ENCODE measurements around the gene DNA2. TPM values are rescaled to one million over a fixed set of nuclear protein-coding genes. Genes with fewer than 3 reads are reported as not detected.
A peak's percentile ranks its signal among the peaks of the same experiment; 100 is the strongest.
"Not testable (repeated sequence)": the region's sequence is repeated elsewhere in the genome, so short reads cannot be mapped to it uniquely, and the experiment has no call there.

Gene DNA2
- total RNA-seq, 1 donor from 2014 or later = 5.8 TPM

DNA sequence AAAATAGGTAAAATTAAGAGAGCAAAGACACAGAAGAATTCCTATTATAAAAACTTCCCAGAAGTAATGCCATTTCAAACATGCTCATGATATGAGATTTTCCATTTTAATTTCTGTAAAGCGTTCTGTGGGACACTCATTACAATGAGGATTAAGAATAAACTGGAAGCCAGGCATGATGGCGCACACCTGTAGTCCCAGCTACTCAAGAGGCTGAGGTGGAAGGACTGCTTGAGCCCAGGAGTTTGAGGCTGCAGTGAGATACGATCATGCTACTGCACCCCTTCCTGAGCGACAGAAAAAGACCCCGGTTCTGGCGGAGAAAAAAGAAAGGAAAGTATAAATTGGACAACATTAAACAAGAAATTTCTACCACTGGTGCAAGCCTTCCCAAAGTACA lies 1.5 kb downstream of the DNA2 start:
- Histone ChIP-seq H3K4me2 (ENCODE audit: low read length) (peak overlapping the region; percentile 89), H3K9ac (ENCODE audit: low read length) (peak overlapping the region; percentile 91), H4K20me1 (ENCODE audit: insufficient read depth, low read length) (no peaks in the 10 kb centered on the region), H3K36me3 (ENCODE audit: insufficient read depth, low read length) (peaks cover 8% of the 10 kb centered on the region), H3K4me3 (ENCODE audit: insufficient read depth, low read depth, low read length) (peak overlapping the region; percentile 86), H3K79me2 (ENCODE audit: insufficient read depth, low read length) (peaks cover 32% of the 10 kb centered on the region), H3K9me3 (ENCODE audit: insufficient read depth, low read depth, low read length) (no peaks in the 10 kb centered on the region), H3K4me1 (ENCODE audit: insufficient read depth, low read length) (peaks cover 7% of the 10 kb centered on the region), H3K27me3 (ENCODE audit: insufficient read depth, low read length) (no peaks in the 10 kb centered on the region), H3K27ac (ENCODE audit: low read depth, low read length) (no peak overlapping the region), H2AFZ (ENCODE audit: low read depth, low read length) (no peak overlapping the region)
- no peak for FAIRE-seq
- Mint-ChIP-seq H3K27me3 (ENCODE audit: low read depth, unreplicated experiment) (no peaks in the 10 kb centered on the region), H3K36me3 (ENCODE audit: low read depth, unreplicated experiment) (no peaks in the 10 kb centered on the region), H3K27ac (ENCODE audit: unreplicated experiment) (no peak overlapping the region), H3K9me3 (ENCODE audit: unreplicated experiment) (no peaks in the 10 kb centered on the region), H3K4me1 (ENCODE audit: low read depth, unreplicated experiment) (peaks cover 3% of the 10 kb centered on the region), H3K4me3 (ENCODE audit: unreplicated experiment) (peak overlapping the region; percentile 94)
- TF ChIP-seq, protein P1, sequence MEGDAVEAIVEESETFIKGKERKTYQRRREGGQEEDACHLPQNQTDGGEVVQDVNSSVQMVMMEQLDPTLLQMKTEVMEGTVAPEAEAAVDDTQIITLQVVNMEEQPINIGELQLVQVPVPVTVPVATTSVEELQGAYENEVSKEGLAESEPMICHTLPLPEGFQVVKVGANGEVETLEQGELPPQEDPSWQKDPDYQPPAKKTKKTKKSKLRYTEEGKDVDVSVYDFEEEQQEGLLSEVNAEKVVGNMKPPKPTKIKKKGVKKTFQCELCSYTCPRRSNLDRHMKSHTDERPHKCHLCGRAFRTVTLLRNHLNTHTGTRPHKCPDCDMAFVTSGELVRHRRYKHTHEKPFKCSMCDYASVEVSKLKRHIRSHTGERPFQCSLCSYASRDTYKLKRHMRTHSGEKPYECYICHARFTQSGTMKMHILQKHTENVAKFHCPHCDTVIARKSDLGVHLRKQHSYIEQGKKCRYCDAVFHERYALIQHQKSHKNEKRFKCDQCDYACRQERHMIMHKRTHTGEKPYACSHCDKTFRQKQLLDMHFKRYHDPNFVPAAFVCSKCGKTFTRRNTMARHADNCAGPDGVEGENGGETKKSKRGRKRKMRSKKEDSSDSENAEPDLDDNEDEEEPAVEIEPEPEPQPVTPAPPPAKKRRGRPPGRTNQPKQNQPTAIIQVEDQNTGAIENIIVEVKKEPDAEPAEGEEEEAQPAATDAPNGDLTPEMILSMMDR (IDR thresholded peaks at IDR 0.05; ENCODE audit: insufficient read depth, low read depth, low read length) = no peak
- TF ChIP-seq EZH2 (IDR thresholded peaks at IDR 0.05; ENCODE audit: insufficient read depth, low read length) = no peak
- DNase-seq (ENCODE audit: low read depth) = no peak

DNA sequence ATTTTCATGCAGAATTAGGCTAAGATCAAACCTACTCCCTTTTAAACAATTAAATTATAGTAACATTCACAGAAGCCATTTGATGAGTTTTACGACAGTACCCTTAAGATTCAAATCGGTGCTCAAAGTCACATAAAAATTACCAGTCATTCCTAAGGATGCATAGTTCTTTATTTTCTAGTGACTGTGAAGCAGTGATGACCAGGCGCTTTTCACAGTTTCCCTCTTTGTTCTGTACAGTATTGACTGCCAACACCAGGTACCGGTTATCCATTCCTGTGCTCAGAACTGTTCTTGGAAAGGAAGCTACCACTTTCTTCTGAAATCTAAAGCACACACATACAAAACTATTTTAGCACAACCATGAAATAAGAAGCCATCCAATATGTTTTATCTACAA lies 1.9 kb downstream of the DNA2 start:
- peak overlapping the region; percentile 89 for H3K4me2 ChIP-seq (ENCODE audit: low read length)
- no peak overlapping the region for H3K4me3 ChIP-seq (ENCODE audit: insufficient read depth, low read depth, low read length)

DNA sequence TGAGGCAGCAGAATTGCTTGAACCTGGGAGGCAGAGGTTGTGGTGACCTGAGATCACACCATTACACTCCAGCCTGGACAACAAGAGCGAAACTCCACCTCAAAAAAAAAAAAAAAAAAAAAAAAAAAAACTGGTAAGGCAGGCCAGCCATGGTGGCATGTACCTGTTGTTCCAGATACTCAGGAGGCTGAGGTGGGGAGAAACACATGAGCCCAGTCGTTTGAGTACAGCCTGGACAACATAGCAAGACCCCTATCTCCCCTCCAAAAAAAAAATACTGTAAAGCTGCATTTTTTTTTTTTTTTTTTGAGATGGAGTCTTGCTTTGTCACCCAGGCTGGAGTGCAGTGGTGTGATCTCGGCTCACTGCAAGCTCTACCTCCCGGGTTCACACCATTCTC lies 7.0 kb downstream of the DNA2 start:
- not testable (repeated sequence) for H3K4me2 ChIP-seq (ENCODE audit: low read length); H3K4me1 Mint-ChIP-seq (ENCODE audit: low read depth, unreplicated experiment); H3K27ac ChIP-seq (ENCODE audit: low read depth, low read length); DNase-seq (ENCODE audit: low read depth); H3K9ac ChIP-seq (ENCODE audit: low read length); H3K27me3 Mint-ChIP-seq (ENCODE audit: low read depth, unreplicated experiment); H4K20me1 ChIP-seq (ENCODE audit: insufficient read depth, low read length); H3K4me1 ChIP-seq (ENCODE audit: insufficient read depth, low read length); H3K9me3 Mint-ChIP-seq (ENCODE audit: unreplicated experiment); H3K27me3 ChIP-seq (ENCODE audit: insufficient read depth, low read length); H2AFZ ChIP-seq (ENCODE audit: low read depth, low read length); H3K36me3 Mint-ChIP-seq (ENCODE audit: low read depth, unreplicated experiment); H3K4me3 Mint-ChIP-seq (ENCODE audit: unreplicated experiment); FAIRE-seq; H3K27ac Mint-ChIP-seq (ENCODE audit: unreplicated experiment); H3K4me3 ChIP-seq (ENCODE audit: insufficient read depth, low read depth, low read length); H3K9me3 ChIP-seq (ENCODE audit: insufficient read depth, low read depth, low read length)
- H3K79me2 ChIP-seq (ENCODE audit: insufficient read depth, low read length) = peaks cover 14% of the 10 kb centered on the region
- H3K36me3 ChIP-seq (ENCODE audit: insufficient read depth, low read length) = peaks cover 15% of the 10 kb centered on the region

More for the DNA sequence above, 1.9 kb downstream of the DNA2 start:
- no peak overlapping the region for H3K27ac Mint-ChIP-seq (ENCODE audit: unreplicated experiment)
- no peak overlapping the region for H3K27ac ChIP-seq (ENCODE audit: low read depth, low read length)
- peaks cover 32% of the 10 kb centered on the region for H3K79me2 ChIP-seq (ENCODE audit: insufficient read depth, low read length)
- DNase-seq (ENCODE audit: low read depth) = no peak
- no peaks in the 10 kb centered on the region for H3K9me3 ChIP-seq (ENCODE audit: insufficient read depth, low read depth, low read length)
- no peak for FAIRE-seq
- H3K27me3 ChIP-seq (ENCODE audit: insufficient read depth, low read length) = no peaks in the 10 kb centered on the region
- H3K4me3 Mint-ChIP-seq (ENCODE audit: unreplicated experiment) = no peak overlapping the region
- H3K36me3 ChIP-seq (ENCODE audit: insufficient read depth, low read length) = peaks cover 8% of the 10 kb centered on the region
- TF ChIP-seq, protein P1 (IDR thresholded peaks at IDR 0.05; ENCODE audit: insufficient read depth, low read depth, low read length) = no peak
- TF ChIP-seq EZH2 (IDR thresholded peaks at IDR 0.05; ENCODE audit: insufficient read depth, low read length) = no peak
- H3K4me1 ChIP-seq (ENCODE audit: insufficient read depth, low read length) = peaks cover 7% of the 10 kb centered on the region
- H4K20me1 ChIP-seq (ENCODE audit: insufficient read depth, low read length) = no peaks in the 10 kb centered on the region
- H3K36me3 Mint-ChIP-seq (ENCODE audit: low read depth, unreplicated experiment) = no peaks in the 10 kb centered on the region
- no peaks in the 10 kb centered on the region for H3K9me3 Mint-ChIP-seq (ENCODE audit: unreplicated experiment)
- no peaks in the 10 kb centered on the region for H3K27me3 Mint-ChIP-seq (ENCODE audit: low read depth, unreplicated experiment)
- peaks cover 3% of the 10 kb centered on the region for H3K4me1 Mint-ChIP-seq (ENCODE audit: low read depth, unreplicated experiment)
- H2AFZ ChIP-seq (ENCODE audit: low read depth, low read length) = no peak overlapping the region
- peak overlapping the region; percentile 2 for H3K9ac ChIP-seq (ENCODE audit: low read length)
